GM23338 (cell line): Measurements from ENCODE around the gene CDC14B. TPM values are rescaled to one million over a fixed set of nuclear protein-coding genes. Genes with fewer than 3 reads are reported as not detected.
A peak's percentile ranks its signal among the peaks of the same experiment; 100 is the strongest.

Experiments used
- ATAC-seq: fragments of 200-7000 bp; cut with Tn5 transposase; 3 replicates; pipeline ENCODE4 v1.9.1; 2020
- DNase-seq: peaks from one replicate; pipeline ENCODE4 v3.0.0-alpha.2; 2015; ENCODE audit warnings: low spot score
- H2AFZ ChIP-seq: fragments of 200-600 bp; sonication (generic); 2 replicates; pipeline ENCODE4 v1.8.0; 2016; ENCODE audit warnings: antibody characterized with exemption, mild to moderate bottlenecking, moderate library complexity
- H3F3A ChIP-seq: fragments of 200-600 bp; sonication (generic); replicated peaks from 2 replicates; pipeline ENCODE4 v1.8.0; 2017; ENCODE audit warnings: antibody characterized with exemption, mixed run types, low read depth
- H3K27ac ChIP-seq: fragments of 200-600 bp; sonication (generic); 2 replicates; pipeline ENCODE4 v1.6.1; 2016; ENCODE audit warnings: low read depth
- H3K27me3 ChIP-seq: fragments of 200-600 bp; sonication (generic); 2 replicates; pipeline ENCODE4 v1.8.0; 2016; ENCODE audit warnings: mild to moderate bottlenecking, mixed run types, moderate library complexity; ENCODE audit not compliant: insufficient read depth
- H3K36me3 ChIP-seq: fragments of 200-600 bp; sonication (generic); 2 replicates; pipeline ENCODE4 v1.8.0; 2016; ENCODE audit warnings: mild to moderate bottlenecking; ENCODE audit not compliant: insufficient read depth
- H3K4me1 ChIP-seq: fragments of 200-600 bp; sonication (generic); 2 replicates; pipeline ENCODE4 v1.8.0; 2016; ENCODE audit warnings: mild to moderate bottlenecking, moderate library complexity; ENCODE audit not compliant: insufficient read depth
- H3K4me2 ChIP-seq: fragments of 200-600 bp; sonication (generic); 2 replicates; pipeline ENCODE4 v1.7.1; 2017; ENCODE audit warnings: mixed run types
- H3K4me3 ChIP-seq: fragments of 200-600 bp; sonication (generic); 2 replicates; pipeline ENCODE4 v1.6.1; 2016; ENCODE audit warnings: mixed run types
- H3K79me2 ChIP-seq: fragments of 200-600 bp; sonication (generic); replicated peaks from 2 replicates; pipeline ENCODE4 v1.8.0; 2017; ENCODE audit warnings: mild to moderate bottlenecking; ENCODE audit not compliant: insufficient read depth
- H3K9me2 ChIP-seq: fragments of 200-600 bp; sonication (generic); 2 replicates; pipeline ENCODE4 v1.8.0; 2017; ENCODE audit not compliant: insufficient read depth
- H4K20me1 ChIP-seq: fragments of 200-600 bp; sonication (generic); replicated peaks from 2 replicates; pipeline ENCODE4 v1.8.0; 2017; ENCODE audit warnings: mild to moderate bottlenecking; ENCODE audit not compliant: insufficient read depth
- H3K27ac Mint-ChIP-seq: 2 replicates; pipeline ENCODE4 v1.8.0; 2020; ENCODE audit warnings: inconsistent platforms, mild to moderate bottlenecking, moderate library complexity, mixed read lengths
- H3K27me3 Mint-ChIP-seq: 3 replicates; pipeline ENCODE4 v1.8.0; 2022; ENCODE audit warnings: low read depth, mild to moderate bottlenecking, moderate library complexity, mixed read lengths, inconsistent platforms; ENCODE audit not compliant: insufficient read depth, poor library complexity
- H3K36me3 Mint-ChIP-seq: 3 replicates; pipeline ENCODE4 v1.8.0; 2021; ENCODE audit warnings: low read depth, mild to moderate bottlenecking, inconsistent platforms, moderate library complexity, mixed read lengths
- H3K4me1 Mint-ChIP-seq: 3 replicates; pipeline ENCODE4 v1.8.0; 2020; ENCODE audit warnings: mild to moderate bottlenecking, inconsistent platforms, mixed read lengths
- H3K4me3 Mint-ChIP-seq: 3 replicates; pipeline ENCODE4 v1.8.0; 2021; ENCODE audit warnings: moderate library complexity, mild to moderate bottlenecking, inconsistent platforms, mixed read lengths
- H3K9me3 Mint-ChIP-seq: 3 replicates; pipeline ENCODE4 v1.8.0; 2020; ENCODE audit warnings: moderate library complexity, mild to moderate bottlenecking, inconsistent platforms, mixed read lengths
- CREB1 ChIP-seq: fragments of 250-450 bp; sonication (Bioruptor Pico); IDR thresholded peaks from 2 replicates; pipeline ENCODE4 v1.5.0; 2020; ENCODE audit warnings: low read depth, mild to moderate bottlenecking, moderate library complexity
- CTCF ChIP-seq, 2 experiments: fragments of 200-600 bp in 1 of 2; sonication (generic) in 1 of 2; conservative IDR thresholded peaks; 2 replicates each; pipeline versions ENCODE4 v1.5.1 to v1.6.1; 2016 to 2017; ENCODE audit warnings: antibody characterized with exemption in 2 of 2, low read depth in 2 of 2, mild to moderate bottlenecking in 2 of 2, moderate library complexity in 1 of 2
- ETS1 ChIP-seq: IDR thresholded peaks from 2 replicates; pipeline ENCODE4 v1.6.1; 2016; ENCODE audit warnings: antibody characterized with exemption
- EZH2 ChIP-seq: fragments of 200-600 bp; sonication (generic); IDR thresholded peaks from one replicate; pipeline ENCODE4 v1.8.0; 2017; ENCODE audit warnings: antibody characterized with exemption, mild to moderate bottlenecking, low read depth; ENCODE audit not compliant: unreplicated experiment
- EZH2phosphoT487 ChIP-seq: fragments of 200-600 bp; sonication (generic); IDR thresholded peaks from one replicate; pipeline ENCODE4 v1.8.1; 2018; ENCODE audit warnings: antibody characterized with exemption; ENCODE audit not compliant: unreplicated experiment
- JUNB ChIP-seq: IDR thresholded peaks from one replicate; pipeline ENCODE4 v1.6.1; 2016; ENCODE audit warnings: antibody characterized with exemption; ENCODE audit not compliant: unreplicated experiment
- NANOG ChIP-seq: IDR thresholded peaks from 2 replicates; pipeline ENCODE4 v1.6.1; 2016; ENCODE audit warnings: antibody characterized with exemption, borderline replicate concordance
- POLR2AphosphoS5 ChIP-seq: IDR thresholded peaks from 2 replicates; pipeline ENCODE4 v1.6.1; 2016; ENCODE audit warnings: antibody characterized with exemption, low read depth
- REST ChIP-seq: IDR thresholded peaks from one replicate; pipeline ENCODE4 v1.6.1; 2018; ENCODE audit warnings: antibody characterized with exemption; ENCODE audit not compliant: unreplicated experiment
- STAT1 ChIP-seq: IDR thresholded peaks from one replicate; pipeline ENCODE4 v1.6.1; 2016; ENCODE audit warnings: antibody characterized with exemption; ENCODE audit not compliant: unreplicated experiment
- ZNF114 ChIP-seq: fragments of 250-450 bp; sonication (Bioruptor Pico); IDR thresholded peaks from 2 replicates; pipeline ENCODE4 v1.5.0; 2020; ENCODE audit warnings: mild to moderate bottlenecking, moderate library complexity
- ZNF331 ChIP-seq: fragments of 250-450 bp; sonication (Bioruptor Pico); IDR thresholded peaks from 2 replicates; pipeline ENCODE4 v1.5.0; 2020; ENCODE audit warnings: low read depth, mild to moderate bottlenecking, moderate library complexity
- ZNF462 ChIP-seq: fragments of 250-450 bp; sonication (Bioruptor Pico); IDR thresholded peaks from 2 replicates; pipeline ENCODE4 v1.5.0; 2020; ENCODE audit warnings: mild to moderate bottlenecking, moderate library complexity
- polyA plus RNA-seq: library from polyadenylated mRNA; unstranded; fragments of >200 nt; fragmentation: Nextera tagmentation; extraction: Ambion mirVana; gene quantifications from 2 replicates; pipeline ENCODE4 v1.2.1, GENCODE V29; 2016
- total RNA-seq: library from RNA; depleted of rRNA; stranded (reverse); fragments of >200 nt; shearing (Covaris generic); gene quantifications from 2 replicates; pipeline ENCODE4 v1.2.3, GENCODE V29; 2014

CDC14B gene
- total and polyA plus RNA-seq, 2 experiments from 2014 or later, result 12.2 to 52.1 TPM

GRCh38 chr9:96565671-96566497 is 53.8 kb downstream of the CDC14B start:
- DNase-seq (peak; percentile 48), ATAC-seq (peak; percentile 7; the same call in 2 of the 3 replicates)
- Histone ChIP-seq H3K27me3 (no peaks in the 10 kb centered on the region), H3K36me3 (no peaks in the 10 kb centered on the region), H3K4me3 (peak overlapping the region; percentile 82), H3K4me1 (peaks cover 16% of the 10 kb centered on the region; the same call in 1 of the 2 replicates), H3K9me2 (no peaks in the 10 kb centered on the region), H3K79me2 (peaks cover 42% of the 10 kb centered on the region), H4K20me1 (peaks cover 4% of the 10 kb centered on the region; the same call in 1 of the 2 replicates), H2AFZ (no peak overlapping the region), H3K4me2 (peak overlapping the region; percentile 89), H3K27ac (no peak overlapping the region), H3F3A (no peaks in the 10 kb centered on the region)
- TF ChIP-seq CTCF (conservative IDR thresholded peaks at IDR 0.05; ENCODE audit: low read depth in 2 of 2) (no peak), REST (no peak), EZH2phosphoT487 (no peak), CREB1 (CRISPR knock-in tag) (no peak), STAT1 (no peak), ZNF331 (CRISPR knock-in tag) (no peak), EZH2 (no peak), ETS1 (no peak), ZNF462 (CRISPR knock-in tag) (no peak), POLR2AphosphoS5 (no peak), NANOG (no peak), JUNB (no peak), ZNF114 (no peak)
- Mint-ChIP-seq H3K4me1 (peaks cover 30% of the 10 kb centered on the region), H3K9me3 (no peaks in the 10 kb centered on the region), H3K27ac (no peak overlapping the region), H3K36me3 (peaks cover 7% of the 10 kb centered on the region; the same call in 2 of the 3 replicates), H3K4me3 (peak overlapping the region; percentile 77), H3K27me3 (peaks cover 9% of the 10 kb centered on the region)
